IPS-18a (cell line): ENCODE results near the gene GLI3.
"Not testable (repeated sequence)": the region's sequence is repeated elsewhere in the genome, so short reads cannot be mapped to it uniquely, and the experiment has no call there.

Experiments
- H3K27ac ChIP-seq: one replicate; pipeline ENCODE4 v1.5.1; 2013; ENCODE audit warnings: low read length
- H3K27me3 ChIP-seq: one replicate; pipeline ENCODE4 v1.6.1; 2013; ENCODE audit warnings: mild to moderate bottlenecking, low read length; ENCODE audit not compliant: control insufficient read depth, insufficient read depth
- H3K36me3 ChIP-seq: one replicate; pipeline ENCODE4 v1.6.1; 2013; ENCODE audit warnings: low read depth, low read length; ENCODE audit not compliant: control insufficient read depth
- H3K4me1 ChIP-seq: one replicate; pipeline ENCODE4 v1.6.1; 2013; ENCODE audit warnings: low read depth, low read length; ENCODE audit not compliant: control insufficient read depth
- H3K4me3 ChIP-seq: one replicate; pipeline ENCODE4 v1.5.1; 2013; ENCODE audit warnings: low read length
- H3K9ac ChIP-seq: one replicate; pipeline ENCODE4 v1.6.1; 2013; ENCODE audit warnings: mild to moderate bottlenecking, low read length, moderate library complexity
- H3K9me3 ChIP-seq: one replicate; pipeline ENCODE4 v1.6.1; 2013; ENCODE audit warnings: low read depth, low read length; ENCODE audit not compliant: control insufficient read depth

Gene GLI3

DNA sequence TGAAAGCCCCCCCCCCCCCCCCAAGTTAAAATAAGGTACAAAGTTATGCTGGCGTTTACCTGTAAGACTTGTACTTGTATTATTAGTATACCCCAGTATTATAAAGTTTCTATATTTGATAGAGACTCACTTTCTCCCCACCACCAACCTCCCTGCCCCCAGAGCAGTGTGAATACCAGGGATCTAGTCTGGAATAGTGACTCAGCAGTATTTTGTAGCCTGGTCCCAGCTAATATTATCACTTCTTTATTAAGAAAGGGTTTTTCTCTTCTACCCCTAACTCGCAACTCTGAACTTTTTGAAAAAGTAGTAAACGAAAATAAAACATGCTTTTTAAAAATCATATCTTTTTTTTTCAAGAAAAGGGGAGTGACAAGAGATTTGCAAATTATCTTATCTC lies 26.7 kb downstream of the GLI3 start:
- Histone ChIP-seq H3K9me3 (no peaks in the 10 kb centered on the region), H3K27me3 (no peaks in the 10 kb centered on the region), H3K9ac (no peak overlapping the region), H3K4me3 (no peak overlapping the region), H3K4me1 (peaks cover 55% of the 10 kb centered on the region), H3K36me3 (no peaks in the 10 kb centered on the region), H3K27ac (no peak overlapping the region)

DNA sequence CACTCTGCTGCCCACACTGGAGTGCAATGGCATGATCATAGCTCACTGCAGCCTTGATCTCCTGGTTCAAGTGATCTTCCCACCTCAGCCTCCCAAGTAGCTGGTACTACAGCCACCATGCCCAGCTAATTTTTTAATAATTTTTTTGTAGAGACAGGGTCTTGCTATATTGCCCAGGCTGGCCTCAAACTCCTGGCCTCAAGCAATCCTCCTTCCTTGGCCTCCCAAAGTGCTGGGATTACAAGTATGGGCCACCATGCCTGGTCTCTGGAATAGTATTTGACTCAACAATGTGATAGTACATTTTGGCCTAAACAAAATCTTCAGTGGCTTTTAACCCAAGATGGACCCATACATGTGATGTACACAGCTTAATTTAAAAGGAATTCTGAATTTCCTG lies 27.9 kb downstream of the GLI3 start:
- not testable (repeated sequence) for H3K27me3 ChIP-seq, H3K4me3 ChIP-seq, H3K27ac ChIP-seq, H3K9ac ChIP-seq, H3K36me3 ChIP-seq, H3K9me3 ChIP-seq
- peaks cover 43% of the 10 kb centered on the region for H3K4me1 ChIP-seq

DNA sequence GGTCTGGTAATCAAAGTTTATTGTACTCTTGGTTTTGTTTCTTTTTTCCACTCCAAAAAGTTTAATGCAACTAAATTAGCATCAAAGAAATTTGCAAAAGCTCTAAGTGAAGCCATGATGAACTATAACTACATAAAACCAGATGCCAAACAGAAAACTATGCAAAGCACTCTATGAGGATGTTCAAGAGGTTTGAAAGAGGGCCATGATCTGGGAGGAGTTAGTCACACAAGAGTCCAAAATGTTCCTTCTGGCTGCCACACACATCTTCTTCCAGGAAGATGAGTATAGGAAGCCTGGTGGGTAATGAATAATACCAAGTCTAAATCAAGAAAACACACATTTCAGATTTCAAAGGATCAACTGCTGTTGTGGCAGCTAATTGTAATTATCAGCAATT lies 28.4 kb downstream of the GLI3 start:
- Histone ChIP-seq H3K4me3 (no peak overlapping the region), H3K27me3 (no peaks in the 10 kb centered on the region), H3K27ac (no peak overlapping the region)

DNA sequence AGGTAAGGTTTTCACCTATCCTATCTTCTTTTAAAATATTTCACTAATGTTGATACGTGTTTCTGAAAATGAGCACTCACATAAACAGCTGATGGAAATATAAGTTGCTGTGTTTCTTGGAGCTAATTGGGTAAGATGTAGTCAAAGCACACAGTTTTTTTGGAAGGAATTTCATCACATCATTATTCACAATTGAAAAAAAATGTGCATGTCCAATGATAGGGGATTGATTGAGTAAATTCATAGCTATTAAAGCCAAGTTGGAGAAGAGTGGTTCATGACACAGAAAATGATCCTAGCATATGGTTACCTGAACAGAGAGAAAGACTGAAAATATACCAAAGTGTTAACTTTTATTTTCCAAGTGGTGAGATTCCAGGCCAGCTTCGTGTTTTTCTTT lies 29.6 kb downstream of the GLI3 start:
- H3K36me3 ChIP-seq: no peaks in the 10 kb centered on the region
- H3K9ac ChIP-seq: no peak overlapping the region
- no peaks in the 10 kb centered on the region for H3K9me3 ChIP-seq
- no peaks in the 10 kb centered on the region for H3K27me3 ChIP-seq
- H3K27ac ChIP-seq: no peak overlapping the region
- peaks cover 26% of the 10 kb centered on the region for H3K4me1 ChIP-seq
- H3K4me3 ChIP-seq: no peak overlapping the region

More for the DNA sequence above, 28.4 kb downstream of the GLI3 start:
- no peaks in the 10 kb centered on the region for H3K36me3 ChIP-seq
- H3K4me1 ChIP-seq: peaks cover 38% of the 10 kb centered on the region
- no peaks in the 10 kb centered on the region for H3K9me3 ChIP-seq
- no peak overlapping the region for H3K9ac ChIP-seq

DNA sequence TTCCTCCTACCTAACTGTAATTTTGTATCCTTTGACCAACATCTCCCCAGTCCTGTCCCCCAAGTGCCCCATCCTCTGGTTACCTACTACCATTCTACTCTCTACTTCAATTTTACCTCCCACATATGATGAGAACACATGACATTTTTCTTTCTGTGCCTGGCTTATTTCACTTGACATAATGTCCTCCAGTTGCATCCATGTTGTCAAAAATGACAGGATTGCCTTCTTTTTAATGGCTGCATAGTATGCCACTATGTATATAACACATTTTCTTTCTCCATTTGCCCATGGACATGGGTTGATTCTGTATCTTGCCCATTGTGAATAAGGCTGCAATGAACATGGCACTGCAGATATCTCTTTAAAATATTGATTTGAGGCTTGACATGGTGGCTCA lies 33.7 kb downstream of the GLI3 start:
- no peak overlapping the region for H3K4me3 ChIP-seq
- no peaks in the 10 kb centered on the region for H3K27me3 ChIP-seq
- H3K4me1 ChIP-seq: no peaks in the 10 kb centered on the region
- H3K27ac ChIP-seq: no peak overlapping the region
- H3K36me3 ChIP-seq: no peaks in the 10 kb centered on the region
- H3K9me3 ChIP-seq: no peaks in the 10 kb centered on the region
- H3K9ac ChIP-seq: no peak overlapping the region

DNA sequence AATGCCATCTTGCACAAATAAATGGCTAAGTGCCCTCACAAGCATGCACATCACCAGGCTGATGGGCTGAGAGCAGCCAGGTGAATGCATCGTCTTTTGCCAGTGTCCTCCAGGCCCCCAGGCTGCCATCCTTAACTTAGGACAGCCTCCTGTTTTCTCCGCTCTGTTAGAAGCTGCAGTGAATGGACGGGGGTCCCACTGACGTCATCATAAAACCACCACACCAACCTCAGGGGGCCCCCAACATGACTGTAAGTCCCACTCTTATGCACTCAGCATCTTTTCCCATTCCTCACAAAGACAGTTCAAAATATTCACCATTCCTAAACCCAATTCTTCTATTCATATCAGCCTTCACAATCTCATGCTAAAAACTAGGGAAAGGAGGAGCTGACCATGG lies 34.4 kb downstream of the GLI3 start:
- no peaks in the 10 kb centered on the region for H3K36me3 ChIP-seq
- no peaks in the 10 kb centered on the region for H3K27me3 ChIP-seq
- H3K9ac ChIP-seq: no peak overlapping the region
- H3K4me1 ChIP-seq: no peaks in the 10 kb centered on the region
- no peak overlapping the region for H3K4me3 ChIP-seq
- no peak overlapping the region for H3K27ac ChIP-seq
- no peaks in the 10 kb centered on the region for H3K9me3 ChIP-seq

DNA sequence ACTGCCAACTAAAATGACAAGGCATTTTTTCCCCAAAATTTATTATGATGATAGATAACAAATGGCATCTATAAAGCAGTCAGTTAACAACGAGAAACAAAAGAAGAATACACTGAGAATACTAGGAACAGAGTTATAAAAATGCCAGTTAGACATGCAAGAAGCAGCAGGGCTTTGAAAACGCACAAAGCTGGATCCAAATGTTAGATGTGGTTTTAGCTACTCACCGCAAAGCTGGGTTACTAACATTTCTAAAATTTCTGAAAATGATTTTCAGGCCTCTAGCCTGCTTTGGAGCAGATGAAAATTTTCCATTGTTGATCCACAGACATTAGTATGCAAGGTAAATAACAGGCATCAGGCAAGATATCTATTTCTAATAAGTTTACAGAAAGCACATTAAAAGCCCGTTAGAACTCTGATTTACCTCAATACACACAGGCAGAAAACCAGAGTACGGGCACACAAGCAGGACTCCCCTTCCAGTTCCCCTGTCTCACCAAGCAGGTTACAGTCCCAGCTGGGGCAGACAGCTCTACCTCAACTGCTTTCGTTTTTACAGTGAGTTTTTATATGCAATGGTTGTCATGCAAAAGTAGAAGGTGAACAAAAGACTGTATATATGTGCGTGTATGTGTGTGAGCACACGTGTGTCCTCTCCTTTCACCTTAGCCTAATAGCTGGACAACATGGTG lies 37.9 kb downstream of the GLI3 start:
- no peaks in the 10 kb centered on the region for H3K27me3 ChIP-seq
- no peak overlapping the region for H3K4me3 ChIP-seq
- no peaks in the 10 kb centered on the region for H3K9me3 ChIP-seq
- peaks cover 2% of the 10 kb centered on the region for H3K4me1 ChIP-seq
- no peak overlapping the region for H3K27ac ChIP-seq
- no peaks in the 10 kb centered on the region for H3K36me3 ChIP-seq
- no peak overlapping the region for H3K9ac ChIP-seq

DNA sequence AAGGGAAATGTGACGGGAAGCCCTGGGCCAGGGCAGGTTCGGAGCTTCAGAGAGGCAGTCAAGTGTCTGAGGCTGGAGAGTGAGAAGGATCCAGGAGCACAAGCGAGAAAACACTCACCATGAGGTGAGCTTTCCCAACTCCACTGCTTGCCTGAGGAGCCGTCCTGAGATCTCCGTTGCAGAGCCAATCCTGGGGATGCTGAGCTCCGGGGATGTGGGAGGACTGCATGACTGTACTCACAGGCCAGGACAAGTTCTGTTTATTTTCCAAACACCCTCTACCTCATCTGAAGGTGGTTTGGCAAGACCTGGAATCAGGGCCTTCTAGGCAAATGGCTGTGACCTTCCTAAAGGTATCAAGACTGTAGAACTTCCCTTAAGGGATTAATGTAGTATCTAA lies 38.7 kb downstream of the GLI3 start:
- Histone ChIP-seq H3K9ac (no peak overlapping the region), H3K27ac (no peak overlapping the region)

DNA sequence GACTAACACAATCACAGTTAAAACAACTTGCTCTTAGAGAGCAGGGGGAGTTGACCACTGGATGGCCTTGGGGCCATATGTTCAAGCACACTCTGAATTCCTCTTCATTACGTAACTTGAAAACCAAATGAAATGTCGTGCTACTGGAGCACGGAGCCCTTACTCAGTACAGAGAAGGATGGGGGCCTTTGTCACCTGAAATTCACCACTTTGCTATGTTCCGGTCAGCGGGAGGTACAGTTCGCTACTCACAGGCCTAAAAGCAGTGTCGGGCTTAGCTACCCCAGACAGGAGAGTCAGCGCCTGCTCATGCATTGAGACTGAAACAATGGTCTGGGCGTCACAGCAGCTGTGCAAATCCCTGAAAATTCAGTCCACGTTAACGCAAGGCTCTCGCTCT lies 39.6 kb downstream of the GLI3 start:
- no peaks in the 10 kb centered on the region for H3K36me3 ChIP-seq
- H3K27me3 ChIP-seq: no peaks in the 10 kb centered on the region
- H3K9ac ChIP-seq: no peak overlapping the region
- no peak overlapping the region for H3K27ac ChIP-seq
- no peaks in the 10 kb centered on the region for H3K9me3 ChIP-seq
- no peak overlapping the region for H3K4me3 ChIP-seq
- H3K4me1 ChIP-seq: peaks cover 19% of the 10 kb centered on the region

More for the DNA sequence above, 38.7 kb downstream of the GLI3 start:
- H3K27me3 ChIP-seq: no peaks in the 10 kb centered on the region
- H3K9me3 ChIP-seq: no peaks in the 10 kb centered on the region
- H3K4me3 ChIP-seq: no peak overlapping the region
- H3K36me3 ChIP-seq: no peaks in the 10 kb centered on the region
- H3K4me1 ChIP-seq: peaks cover 10% of the 10 kb centered on the region

DNA sequence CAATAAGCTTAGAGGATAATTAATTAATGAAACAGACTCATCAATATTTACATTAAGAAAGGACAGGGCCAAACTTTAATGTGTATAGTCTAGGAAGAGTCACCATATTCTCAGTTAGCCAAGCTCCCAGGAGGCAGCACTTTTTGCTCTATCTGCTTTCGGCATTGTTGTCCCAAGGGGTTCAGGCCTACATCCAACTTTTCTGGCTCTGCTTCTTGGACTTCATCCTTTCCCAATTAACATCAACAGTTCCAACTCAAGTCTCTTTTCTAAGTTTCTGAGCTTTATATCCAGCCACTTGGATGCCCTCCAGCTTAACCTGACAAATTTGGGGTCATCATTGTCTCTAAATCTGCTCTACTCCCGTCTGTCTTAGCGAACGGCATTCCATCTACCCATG lies 42.8 kb downstream of the GLI3 start:
- Histone ChIP-seq H3K9ac (no peak overlapping the region), H3K9me3 (no peaks in the 10 kb centered on the region), H3K27ac (no peak overlapping the region), H3K27me3 (no peaks in the 10 kb centered on the region), H3K4me1 (peaks cover 22% of the 10 kb centered on the region), H3K36me3 (no peaks in the 10 kb centered on the region), H3K4me3 (no peak overlapping the region)

DNA sequence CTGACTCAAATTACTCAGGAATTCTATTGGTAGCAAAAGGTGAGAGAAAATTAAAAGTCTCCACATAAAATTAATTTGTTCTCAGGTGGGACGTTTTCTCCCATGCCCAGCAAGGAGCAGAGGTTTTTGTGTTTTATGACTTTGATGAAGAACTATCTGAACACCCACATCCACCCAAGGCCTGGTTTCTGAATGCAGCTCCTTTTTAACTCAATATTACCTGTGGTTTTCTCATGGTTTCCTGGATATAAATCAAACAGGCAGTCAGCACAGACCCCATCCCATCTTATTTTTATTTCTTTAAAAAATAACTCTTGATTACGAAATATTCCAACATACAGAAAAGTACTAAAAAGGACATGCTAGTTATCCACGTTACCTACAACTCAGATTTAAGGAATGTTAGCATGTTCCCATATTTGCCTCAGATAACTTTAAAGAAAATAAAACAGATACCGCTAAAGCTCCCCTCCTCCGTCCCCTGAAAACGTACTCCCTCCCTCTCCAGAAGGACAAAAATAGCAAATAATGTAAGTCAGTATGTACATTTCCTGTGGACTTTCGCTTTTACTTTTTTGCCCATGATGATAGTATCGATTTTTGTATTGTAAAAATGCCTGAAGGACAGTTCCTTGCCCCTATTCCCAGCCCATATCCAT lies 43.4 kb downstream of the GLI3 start:
- Histone ChIP-seq H3K4me1 (peaks cover 22% of the 10 kb centered on the region), H3K9ac (no peak overlapping the region), H3K27ac (no peak overlapping the region), H3K27me3 (no peaks in the 10 kb centered on the region), H3K9me3 (no peaks in the 10 kb centered on the region), H3K4me3 (no peak overlapping the region), H3K36me3 (no peaks in the 10 kb centered on the region)

DNA sequence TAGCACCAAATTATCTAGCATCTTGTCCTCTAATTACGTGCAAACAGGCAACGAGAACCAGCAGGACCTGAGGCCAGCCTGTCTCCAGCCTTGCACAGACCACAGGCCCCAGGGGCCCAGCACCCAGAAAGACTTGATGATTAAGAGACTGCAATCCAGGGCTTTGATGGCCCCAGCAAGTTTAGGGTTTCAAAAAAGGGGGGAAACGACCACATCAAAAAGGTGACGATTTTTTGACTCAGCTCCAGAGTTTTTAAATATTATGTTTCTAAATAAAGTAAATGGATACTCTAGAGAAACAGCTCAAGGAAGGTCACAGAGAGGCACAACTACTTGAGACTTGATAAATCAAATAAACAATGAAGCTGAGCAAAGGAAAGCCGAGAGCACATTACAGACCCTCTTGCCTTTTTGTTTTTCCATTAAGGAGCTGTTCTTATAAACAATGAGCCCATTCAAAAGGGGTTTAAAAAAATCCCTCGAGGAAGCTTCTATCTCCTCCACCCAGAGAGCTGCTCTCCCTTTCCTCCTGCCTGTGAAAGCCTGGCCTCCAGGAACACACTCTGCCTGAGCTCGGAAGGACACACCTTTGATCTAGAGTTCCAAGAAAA lies 44.1 kb downstream of the GLI3 start:
- Histone ChIP-seq H3K27ac (no peak overlapping the region), H3K36me3 (no peaks in the 10 kb centered on the region), H3K9me3 (no peaks in the 10 kb centered on the region), H3K4me1 (peaks cover 22% of the 10 kb centered on the region), H3K9ac (no peak overlapping the region), H3K27me3 (no peaks in the 10 kb centered on the region), H3K4me3 (no peak overlapping the region)
